HG03108 (cell line): ENCODE data around the gene NR1I2.
A peak's percentile ranks its signal among the peaks of the same experiment; 100 is the strongest.

ENCODE experiments used
- ATAC-seq: cut with Tn5 transposase; IDR thresholded peaks from one replicate; pipeline ENCODE4 v1.9.1; 2021; ENCODE audit warnings: moderate library complexity; ENCODE audit not compliant: unreplicated experiment

Gene NR1I2

DNA sequence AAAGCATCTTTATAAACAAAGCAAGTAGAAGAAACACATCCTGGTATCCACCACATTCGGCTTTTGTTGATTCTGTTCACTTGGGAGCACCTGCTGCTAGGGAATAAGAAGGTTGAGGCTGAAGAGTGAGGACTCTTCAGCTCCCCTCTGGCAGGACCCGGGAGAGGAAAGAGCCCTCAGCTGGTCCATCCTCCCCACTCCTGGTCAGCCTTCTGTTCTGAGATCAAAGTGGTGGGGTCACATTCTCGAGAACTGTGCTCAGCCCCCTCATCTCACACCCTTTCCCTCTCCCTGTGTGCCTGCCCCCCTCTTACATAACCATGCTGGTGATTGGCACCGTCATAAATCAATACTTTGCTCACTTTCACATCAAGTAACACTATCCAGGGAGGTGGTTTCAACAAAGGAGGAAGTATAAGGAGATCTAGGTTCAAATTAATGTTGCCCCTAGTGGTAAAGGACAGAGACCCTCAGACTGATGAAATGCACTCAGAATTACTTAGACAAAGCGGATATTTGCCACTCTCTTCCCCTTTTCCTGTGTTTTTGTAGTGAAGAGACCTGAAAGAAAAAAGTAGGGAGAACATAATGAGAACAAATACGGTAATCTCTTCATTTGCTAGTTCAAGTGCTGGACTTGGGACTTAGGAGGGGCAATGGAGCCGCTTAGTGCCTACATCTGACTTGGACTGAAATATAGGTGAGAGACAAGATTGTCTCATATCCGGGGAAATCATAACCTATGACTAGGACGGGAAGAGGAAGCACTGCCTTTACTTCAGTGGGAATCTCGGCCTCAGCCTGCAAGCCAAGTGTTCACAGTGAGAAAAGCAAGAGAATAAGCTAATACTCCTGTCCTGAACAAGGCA, at the start of gene NR1I2:
TSS of gene NR1I2 (plus strand) at position 772 of the 869 bp plus-strand sequence.
- no peak for ATAC-seq

DNA sequence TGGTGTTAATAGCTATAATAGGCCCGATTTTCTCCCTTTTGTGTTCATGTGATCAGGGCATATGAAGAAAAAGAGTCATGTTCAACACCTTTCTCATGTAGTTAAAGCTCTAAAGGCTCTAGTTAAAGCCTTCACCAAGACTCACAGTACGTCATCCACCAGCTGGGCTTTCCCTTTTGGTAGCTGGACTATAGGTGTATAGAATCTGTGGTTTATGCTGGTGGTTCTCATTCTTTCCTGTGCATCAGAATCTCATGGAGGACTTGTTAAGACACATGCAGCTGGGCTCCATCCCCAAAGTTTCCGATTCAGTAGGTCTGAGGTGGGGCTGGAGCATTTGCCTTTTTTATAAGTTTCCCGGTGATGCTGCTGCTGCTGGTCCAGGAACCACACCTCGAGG, 48.1 kb upstream of the NR1I2 start:
- no peak for ATAC-seq

DNA sequence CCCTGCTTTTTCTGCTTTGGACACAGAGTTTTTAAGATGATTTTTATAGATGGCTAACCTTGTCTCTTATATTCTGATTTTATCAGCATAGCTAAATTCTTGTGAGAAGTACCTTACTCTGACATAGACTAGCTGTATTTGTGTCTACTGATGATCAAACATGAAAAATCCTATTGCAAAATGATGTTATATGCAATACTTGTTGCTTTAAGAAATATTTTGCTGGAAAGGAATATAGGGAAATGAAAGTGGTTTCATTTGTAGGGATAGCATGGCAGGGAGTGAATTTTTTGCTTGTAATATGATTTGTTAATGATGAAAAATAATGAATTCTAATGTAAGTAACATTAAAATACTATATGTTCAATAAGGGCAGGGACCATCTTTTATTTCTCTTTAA, 43.2 kb upstream of the NR1I2 start:
- no peak for ATAC-seq

DNA sequence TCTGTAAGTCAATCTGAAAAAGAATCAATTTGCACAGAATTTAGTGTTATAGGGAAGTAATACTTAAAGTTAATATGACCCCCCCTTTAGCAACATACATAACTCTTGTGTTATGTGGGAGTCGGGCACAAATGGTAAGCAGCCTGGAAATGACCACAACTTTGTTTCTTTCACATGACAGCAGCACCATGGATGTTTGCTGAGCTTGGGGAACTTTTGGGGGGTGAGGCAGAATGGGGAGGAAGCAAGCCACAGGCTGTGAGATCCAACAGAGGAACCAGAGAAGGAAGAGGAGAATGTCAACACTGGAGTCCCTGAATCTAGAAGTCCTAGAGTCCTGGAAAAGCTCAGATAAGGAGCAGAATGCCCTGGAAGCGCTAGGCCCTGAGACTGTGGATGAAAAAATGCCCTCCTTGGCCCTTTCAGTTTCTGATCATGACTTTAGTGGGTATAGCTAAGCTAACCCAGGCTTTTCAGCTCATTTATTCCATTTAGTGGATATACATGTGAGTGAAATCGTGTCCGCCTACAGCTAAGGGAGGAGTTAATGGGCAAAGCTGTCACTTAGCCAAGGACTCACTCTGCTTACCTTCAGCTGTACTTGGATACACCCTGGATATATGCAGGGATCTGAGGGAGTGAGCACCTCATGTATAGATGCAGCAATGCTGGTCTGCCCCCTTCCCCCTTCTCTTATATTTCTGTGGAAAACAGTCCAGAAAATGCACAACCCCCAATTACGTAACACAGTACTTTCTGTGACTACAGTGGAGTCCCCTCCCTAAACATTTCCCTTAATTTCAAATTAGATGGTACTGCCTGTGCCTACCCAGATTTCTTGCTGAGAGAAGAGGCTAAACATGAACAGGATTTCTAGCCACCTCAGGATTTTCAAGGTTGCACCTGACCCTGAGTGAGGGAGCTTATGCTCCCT, 40.0 kb upstream of the NR1I2 start:
- no peak for ATAC-seq

DNA sequence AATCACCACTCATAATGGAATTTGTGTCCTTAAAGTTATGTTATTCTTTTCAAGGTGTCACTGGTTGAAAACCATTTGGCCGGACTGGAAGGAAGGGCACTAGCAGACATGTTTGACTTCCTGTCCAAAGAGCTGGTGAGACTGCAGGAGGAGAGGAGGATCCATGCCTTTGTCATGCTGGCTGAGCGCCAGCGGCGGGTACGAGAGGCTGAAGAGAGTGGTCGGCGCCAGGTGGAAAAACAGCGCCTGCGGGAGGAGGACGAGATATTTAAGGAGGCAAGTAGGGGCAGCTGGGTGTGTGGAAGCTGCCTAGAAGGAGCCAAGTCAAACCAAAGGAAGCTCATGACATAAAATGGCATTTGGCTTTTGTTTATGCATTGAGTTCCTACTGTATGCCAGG, 38.0 kb upstream of the NR1I2 start:
- no peak for ATAC-seq

DNA sequence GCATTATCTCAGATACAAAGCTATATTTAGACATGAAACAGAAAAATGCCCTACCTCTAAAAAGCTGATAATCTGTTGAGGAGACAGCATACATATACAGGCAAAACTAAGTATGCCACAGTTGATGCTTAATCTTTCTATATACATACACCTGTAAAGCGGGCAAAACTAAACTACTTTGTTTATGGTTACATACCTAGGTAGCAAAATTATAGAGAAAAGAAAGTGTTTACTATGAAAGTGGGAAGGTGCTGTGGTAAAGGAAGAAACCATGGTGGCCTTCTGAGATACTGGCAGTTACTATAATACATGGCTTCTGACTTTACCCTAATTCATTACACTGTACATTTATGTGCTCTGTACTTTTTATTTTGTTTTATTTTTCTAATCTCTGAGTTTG, 36.0 kb upstream of the NR1I2 start:
- no peak for ATAC-seq

DNA sequence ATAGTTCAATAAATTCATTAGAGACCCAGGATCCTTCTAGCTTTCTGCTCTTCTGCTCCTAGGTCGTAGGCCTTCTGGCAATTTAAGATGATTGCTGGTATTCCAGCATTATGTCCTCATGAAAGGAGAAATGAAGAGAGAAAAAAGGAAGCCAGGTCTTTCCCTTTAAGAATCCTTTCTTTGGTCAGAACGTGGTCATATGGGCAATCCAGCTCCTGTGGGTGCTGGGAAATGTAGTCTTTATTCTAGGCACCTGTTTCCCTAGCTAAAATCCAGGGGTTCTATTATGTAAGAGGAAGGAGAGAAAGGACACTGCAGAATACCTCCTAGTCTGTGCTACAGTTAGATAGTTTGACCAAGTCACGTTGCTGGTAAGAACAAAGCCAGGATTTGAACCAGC, 35.5 kb upstream of the NR1I2 start:
- no peak for ATAC-seq

DNA sequence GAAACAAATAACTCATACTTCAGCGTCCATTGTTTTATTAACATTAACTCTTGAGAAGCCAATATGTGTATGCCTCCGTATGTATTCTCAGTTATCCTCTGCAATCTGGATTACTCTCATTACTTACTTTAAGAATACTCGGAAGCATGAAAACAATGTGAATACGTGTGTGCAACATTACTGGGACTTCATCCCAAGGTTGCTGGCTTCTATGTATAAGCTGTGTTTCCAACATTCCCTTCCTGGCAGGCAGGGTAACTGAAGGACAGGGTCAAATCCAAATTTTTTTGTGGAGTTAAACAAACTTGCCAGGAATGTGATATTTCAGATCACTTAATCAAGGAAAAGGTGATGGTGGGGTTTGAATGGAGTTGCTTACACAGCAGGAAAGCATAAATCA, 34.5 kb upstream of the NR1I2 start:
- no peak for ATAC-seq

DNA sequence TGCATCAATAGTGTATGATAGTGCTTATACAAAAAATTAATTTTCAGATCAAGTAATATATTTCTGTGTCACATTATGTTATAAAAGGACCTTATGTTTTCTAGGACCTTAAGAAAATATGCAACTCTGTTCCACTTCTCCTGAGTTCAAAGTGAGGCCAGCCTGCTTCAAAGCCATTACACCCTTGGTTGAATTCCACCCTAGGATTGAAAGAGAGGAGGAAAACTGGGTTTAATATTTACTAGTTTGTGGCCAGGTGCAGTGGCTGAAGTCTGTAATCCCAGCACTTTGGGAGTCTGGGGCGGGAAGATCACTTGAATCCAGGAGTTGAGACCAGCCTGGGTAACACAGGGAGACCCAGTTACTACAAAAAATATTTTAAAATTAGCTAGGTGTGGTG, 32.9 kb upstream of the NR1I2 start:
- ATAC-seq: no peak

DNA sequence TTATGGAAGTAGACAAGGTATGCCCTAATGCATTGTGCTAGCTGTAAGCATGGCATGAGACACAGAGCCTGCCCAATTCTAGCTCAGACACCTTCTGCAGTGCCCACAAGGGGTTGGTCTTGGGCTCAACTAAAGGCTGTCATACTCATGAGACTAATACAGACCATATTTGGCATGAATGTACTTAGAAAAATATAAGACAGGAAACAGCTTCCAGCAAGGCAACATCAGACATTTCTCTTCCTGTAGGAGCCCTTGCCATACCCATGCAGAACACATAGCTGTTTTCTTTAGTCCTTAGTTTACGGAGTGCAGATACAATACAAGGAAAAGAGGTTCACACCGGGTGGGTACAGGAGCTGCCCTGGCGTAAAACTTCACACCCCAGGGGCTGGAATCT, 30.5 kb upstream of the NR1I2 start:
- ATAC-seq: no peak

DNA sequence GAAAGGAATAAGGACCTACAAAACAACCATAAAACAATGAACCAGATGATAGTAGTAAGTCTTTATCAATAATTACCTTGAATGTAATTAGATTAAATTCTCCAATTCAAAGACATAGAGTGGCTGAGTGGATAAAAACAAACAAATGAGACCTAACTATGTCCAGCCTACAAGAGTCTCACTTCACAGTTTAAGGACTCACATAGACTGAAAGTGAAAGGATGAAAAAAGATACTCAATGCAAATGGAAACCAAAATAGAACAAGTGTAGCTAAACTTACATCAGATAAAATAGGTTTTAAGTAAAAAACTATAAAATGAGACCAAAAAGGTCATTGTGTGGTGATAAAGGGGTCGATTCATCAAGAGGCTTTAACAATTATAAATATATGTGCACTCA, 21.9 kb upstream of the NR1I2 start:
- ATAC-seq: peak; percentile 69

DNA sequence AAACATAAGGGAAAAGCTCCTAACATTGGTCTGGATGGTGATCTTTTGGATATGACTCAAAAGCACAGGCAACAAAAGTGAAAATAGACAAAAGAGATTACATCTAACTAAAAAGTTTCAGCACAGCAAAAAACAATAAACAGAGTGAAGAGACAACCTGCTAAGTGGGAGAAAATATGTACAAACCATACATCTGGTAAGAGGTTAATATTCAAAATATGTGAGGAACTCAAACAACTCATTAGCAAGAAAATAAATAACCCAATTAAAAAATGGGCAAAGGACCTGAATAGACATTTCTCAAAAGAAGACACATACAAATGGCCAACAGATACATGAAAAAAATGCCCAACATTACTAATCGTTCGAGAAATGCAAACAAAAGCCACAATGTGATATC, 19.0 kb upstream of the NR1I2 start:
- no peak for ATAC-seq

DNA sequence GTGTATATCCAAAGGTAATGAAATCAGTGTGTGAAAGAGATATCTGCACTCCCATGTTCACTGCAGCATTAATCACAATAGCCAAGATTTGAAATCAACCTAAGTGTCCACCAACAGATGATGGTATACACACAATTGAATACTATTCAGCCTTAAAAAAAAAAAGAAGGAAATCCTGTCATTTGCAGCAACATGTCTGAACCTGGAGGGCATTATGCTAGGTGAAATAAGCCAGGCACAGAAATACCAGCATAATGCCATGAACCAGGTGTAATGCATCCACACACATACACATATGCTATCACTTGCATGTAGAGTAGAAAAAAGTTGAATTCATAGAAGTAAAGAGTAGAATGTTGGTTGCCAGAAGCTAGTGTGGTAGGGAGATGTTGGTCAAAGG, 18.4 kb upstream of the NR1I2 start:
- ATAC-seq: no peak

DNA sequence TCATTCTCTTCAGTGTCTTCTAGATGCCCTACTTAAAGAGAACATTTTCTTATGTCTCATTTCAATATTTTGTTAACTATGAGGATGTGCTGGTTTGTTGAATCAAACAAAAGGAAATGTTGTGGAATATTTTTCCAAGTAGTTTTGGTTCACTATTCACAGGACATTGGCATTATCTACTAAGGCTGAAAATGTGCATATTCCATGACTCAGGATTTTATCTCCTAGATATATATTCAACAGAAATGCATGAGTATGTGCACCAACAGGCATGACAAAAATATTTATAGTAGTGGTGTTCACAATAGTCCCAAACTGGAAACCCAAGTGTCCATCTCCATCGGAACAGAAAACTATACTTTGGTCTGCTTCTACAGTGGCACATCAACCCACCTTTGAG, 16.7 kb upstream of the NR1I2 start:
- no peak for ATAC-seq

DNA sequence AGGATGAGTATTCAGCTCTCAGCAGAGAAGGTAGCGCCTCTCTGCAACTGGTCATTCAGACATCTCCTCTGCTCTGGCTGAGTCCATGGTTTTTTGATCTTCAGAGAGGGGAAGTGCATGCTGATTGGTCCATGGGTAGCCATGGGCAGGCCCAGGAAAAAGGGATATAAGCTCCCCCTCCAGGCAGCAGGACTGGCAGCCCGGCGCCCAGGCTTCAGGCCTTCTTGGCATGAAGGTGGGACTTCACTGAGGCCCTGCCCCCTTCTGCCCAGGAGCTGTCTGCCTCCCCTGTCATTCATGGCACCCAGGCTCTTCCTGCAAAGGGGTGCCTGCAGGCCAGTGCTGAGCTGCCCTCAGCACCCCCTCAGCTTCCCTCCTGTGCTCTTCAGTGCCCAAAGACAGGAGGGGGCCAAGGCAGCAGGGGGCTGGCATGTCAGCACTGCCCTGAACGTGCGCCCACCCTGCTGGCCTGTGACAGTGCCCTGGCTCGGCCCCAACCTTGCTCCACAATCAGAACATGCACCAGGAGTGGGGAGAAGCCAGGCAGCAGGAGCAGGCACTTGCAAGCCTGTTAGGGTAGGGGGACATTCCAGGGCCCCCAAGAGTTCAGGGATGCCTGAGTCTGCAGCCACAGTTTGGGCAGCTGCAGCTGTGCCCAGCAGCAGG, 13.8 kb upstream of the NR1I2 start:
- ATAC-seq: no peak

DNA sequence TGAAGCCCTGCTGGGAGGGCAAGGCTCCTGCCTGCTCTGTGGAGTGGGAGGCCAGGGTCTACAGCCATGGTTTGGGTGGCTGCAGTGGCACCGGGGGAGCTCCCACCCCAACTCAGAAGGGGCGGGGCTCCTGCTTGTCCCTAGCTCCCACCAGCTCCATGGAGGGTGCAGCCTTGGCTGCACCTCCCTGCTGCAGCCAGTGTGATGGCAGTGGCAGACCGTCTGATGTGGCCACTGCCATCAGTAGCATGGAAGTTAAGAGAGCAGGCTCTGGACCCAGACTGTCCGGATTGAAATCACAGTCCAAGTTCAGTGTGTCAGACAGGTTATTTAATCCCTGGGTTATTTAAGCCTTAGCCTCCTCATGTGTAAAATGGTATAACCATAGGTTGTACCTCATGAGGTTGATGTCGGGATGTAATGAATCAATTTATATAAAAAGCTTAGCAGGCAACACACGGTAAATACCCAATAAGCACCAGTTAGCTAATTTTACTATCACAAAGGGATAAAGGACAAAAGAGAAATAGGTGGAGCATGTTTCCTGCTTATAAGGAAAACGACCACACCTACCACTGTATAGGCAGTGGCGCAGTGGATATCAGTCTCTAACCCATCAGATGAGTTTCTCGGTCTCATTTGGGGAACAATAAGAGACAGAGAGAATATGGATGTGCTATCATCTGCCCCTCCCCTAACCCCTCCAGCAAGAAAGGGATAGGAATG, 13.1 kb upstream of the NR1I2 start:
- ATAC-seq: no peak

DNA sequence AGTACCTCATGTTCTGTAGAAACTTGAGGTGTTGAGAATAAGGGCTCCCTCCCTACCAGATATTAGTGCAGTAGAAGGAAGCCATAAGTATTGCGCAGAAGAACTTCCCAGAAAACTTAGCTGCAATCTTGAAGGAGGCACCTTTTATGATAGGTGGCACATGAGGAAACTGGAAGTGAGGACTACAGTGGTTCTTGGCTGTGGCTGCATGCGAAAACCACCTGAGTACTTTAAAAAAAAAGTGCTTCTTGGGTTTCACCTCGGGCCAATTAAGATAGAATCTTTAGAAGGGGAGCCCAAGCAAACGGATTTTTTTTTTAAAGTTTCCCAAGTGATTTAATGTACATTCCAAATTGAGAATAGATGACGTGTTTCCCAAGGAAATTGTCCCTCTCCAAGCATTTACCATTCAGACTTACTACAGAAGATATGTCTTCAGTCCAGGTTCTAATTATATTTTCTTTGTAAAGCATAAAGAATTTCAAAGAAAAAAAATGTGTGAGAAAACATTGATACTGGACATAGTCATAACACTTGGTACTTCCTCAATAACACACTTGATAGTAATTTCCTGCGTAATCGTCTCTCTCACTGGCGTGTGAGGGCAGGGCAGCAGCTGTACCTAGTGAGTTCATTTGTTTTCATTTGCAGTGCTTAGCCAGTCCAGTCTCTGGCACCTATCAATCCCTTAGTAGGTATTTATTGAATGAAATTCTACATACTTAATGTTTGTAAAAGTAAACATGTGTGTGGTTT, 12.3 kb upstream of the NR1I2 start:
- no peak for ATAC-seq

DNA sequence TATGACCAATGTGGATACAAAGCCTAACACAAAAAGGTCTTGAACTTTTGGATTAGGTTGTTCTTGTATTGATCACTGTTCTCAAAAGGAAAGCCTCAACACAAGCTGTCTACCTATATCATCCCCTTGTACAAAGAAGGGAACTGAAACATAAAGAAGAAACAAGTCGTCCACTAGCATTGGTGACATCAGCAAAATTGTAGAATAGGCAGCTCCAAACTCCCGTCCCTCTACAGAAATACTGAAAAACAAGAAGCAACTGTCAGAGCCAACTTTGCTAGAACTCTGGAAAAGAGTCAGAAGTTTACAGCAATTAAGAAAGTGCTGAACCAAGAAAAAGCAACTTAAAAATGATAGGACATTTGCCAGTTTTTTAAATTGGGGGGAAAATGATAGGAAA, 7.5 kb upstream of the NR1I2 start:
- ATAC-seq: peak; percentile 72

DNA sequence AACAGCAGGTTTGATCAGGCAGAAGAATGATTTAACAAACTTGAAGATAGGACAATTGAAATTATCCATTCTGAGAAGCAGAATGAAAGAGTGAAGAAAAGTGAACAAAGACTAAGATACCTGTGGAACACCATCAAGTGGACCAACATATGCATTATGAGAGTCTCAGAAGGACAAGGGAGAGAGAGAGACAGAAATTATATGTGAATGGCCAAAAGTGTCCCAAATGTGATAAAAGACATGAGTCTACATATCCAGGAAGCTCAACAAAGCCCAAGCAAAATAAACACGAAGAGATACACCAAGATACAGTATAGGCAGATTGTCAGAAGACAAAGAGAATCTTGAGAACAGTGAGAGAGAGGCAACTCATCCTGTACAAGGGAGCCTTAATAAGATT, 5.6 kb upstream of the NR1I2 start:
- no peak for ATAC-seq

DNA sequence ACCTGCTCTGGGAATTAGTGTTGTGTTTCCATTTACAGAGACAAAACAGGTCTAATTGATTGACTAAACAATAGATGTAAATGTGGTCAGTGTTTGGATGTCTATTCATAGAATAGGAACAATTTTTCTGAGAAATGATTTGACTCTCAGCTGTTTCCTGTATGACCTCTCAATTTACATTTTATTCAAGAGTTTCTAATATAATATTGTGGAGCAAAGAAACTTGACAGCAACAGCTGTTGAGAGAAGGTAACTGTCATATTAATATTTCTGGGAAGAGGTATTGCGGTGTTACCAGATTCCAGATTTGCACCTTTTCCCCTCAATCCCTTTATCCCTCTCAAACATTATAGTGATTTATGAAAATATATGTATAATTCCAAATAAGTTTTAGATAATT, 3.7 kb upstream of the NR1I2 start:
- ATAC-seq: no peak
